Stimulated activated CD8-positive, alpha-beta memory T cell treated with anti-CD3 and anti-CD28 coated beads, Interleukin-7, amount 100 ng/mL, for 1 hour (primary cell): Measurements from ENCODE around the gene STOML1.

Source experiments
- DNase-seq, 2 donors: peaks; one replicate each; pipeline ENCODE4 v3.0.0-alpha.2; 2020; ENCODE audit warnings: low read depth in 2 of 2

The STOML1 gene

GRCh38 chr15:73928971-73929627, 63.0 kb downstream of the STOML1 start:
- DNase-seq: no peak
